ENCODE data around the gene PEG3.

DNA sequence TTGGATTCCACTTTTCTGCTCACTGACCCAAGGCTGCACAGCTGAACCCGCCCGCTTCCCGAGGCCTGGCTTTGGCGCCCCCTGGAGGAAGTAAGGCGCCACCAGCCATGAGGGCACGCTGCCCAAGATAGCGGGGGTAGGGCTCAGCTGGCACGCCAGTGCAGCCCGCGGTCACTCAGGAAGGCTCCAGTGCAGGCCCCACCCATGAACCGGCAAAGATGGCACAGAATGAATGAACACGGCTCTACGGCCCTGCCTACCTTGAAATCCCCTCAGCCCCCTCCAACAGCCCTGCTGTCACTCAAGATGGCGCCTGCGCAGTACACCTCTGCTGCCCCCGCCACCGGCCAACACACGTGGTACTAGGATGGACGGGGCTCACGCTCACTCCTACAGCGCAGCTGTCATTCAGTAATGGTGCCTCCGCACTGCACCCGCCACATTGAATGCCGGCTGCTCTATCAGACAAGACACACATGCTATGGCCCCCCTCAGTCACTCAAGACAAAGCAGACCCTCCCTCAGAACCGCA, 3.0 kb downstream of the PEG3 start:
- TF ChIP-seq ZZZ3 (IDR thresholded peaks at IDR 0.05) (no peak), SREBF2 (CRISPR knock-in tag; IDR thresholded peaks at IDR 0.05) (no peak), POLR2A (conservative IDR thresholded peaks at IDR 0.05) (no peak), ETV5 (CRISPR knock-in tag; IDR thresholded peaks at IDR 0.05; ENCODE audit: low read depth) (no peak), ZNF76 (CRISPR knock-in tag; IDR thresholded peaks at IDR 0.05; ENCODE audit: borderline replicate concordance) (no peak), HMG20B (CRISPR knock-in tag; IDR thresholded peaks at IDR 0.05) (no peak)
- TF ChIP-seq, protein P1, sequence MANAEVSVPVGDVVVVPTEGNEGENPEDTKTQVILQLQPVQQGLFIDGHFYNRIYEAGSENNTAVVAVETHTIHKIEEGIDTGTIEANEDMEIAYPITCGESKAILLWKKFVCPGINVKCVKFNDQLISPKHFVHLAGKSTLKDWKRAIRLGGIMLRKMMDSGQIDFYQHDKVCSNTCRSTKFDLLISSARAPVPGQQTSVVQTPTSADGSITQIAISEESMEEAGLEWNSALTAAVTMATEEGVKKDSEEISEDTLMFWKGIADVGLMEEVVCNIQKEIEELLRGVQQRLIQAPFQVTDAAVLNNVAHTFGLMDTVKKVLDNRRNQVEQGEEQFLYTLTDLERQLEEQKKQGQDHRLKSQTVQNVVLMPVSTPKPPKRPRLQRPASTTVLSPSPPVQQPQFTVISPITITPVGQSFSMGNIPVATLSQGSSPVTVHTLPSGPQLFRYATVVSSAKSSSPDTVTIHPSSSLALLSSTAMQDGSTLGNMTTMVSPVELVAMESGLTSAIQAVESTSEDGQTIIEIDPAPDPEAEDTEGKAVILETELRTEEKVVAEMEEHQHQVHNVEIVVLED (CRISPR knock-in tag; IDR thresholded peaks at IDR 0.05), result no peak
- TF ChIP-seq, protein P2, sequence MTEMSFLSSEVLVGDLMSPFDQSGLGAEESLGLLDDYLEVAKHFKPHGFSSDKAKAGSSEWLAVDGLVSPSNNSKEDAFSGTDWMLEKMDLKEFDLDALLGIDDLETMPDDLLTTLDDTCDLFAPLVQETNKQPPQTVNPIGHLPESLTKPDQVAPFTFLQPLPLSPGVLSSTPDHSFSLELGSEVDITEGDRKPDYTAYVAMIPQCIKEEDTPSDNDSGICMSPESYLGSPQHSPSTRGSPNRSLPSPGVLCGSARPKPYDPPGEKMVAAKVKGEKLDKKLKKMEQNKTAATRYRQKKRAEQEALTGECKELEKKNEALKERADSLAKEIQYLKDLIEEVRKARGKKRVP (CRISPR knock-in tag; IDR thresholded peaks at IDR 0.05), result no peak
